IMR-90 (cell line): ENCODE data around the gene THOP1. TPM values are rescaled to one million over a fixed set of nuclear protein-coding genes. Genes with fewer than 3 reads are reported as not detected.
A peak's percentile ranks its signal among the peaks of the same experiment; 100 is the strongest.

ENCODE experiments used
- ATAC-seq: fragments of 200-7000 bp; cut with Tn5 transposase; 2 replicates; pipeline ENCODE4 v1.9.1; 2020; ENCODE audit warnings: low read depth, mild to moderate bottlenecking, moderate library complexity
- BruUV-seq: library from RNA; stranded (reverse); fragments of 400-500 nt; replicated peaks from 2 replicates; lab custom pipeline; 2021; lab: Mats Ljungman, UMichigan
- CTCF ChIA-PET: fragments of 300-600 bp; formaldehyde crosslinking; extraction: SDS; loops from one replicate; lab custom pipeline; 2021; ENCODE audit warnings: antibody characterized with exemption; lab: Yijun Ruan, JAX
- POLR2A ChIA-PET: fragments of 300-600 bp; sonication (Branson Sonifier 250); formaldehyde crosslinking; loops from one replicate; lab custom pipeline; 2022; ENCODE audit warnings: antibody characterized with exemption; ENCODE audit not compliant: unreplicated experiment; lab: Charles Lee
- DNase-seq: peaks from one replicate; pipeline ENCODE4 v3.0.0; 2013
- H2AFZ ChIP-seq: replicated peaks from 2 replicates; pipeline ENCODE3; 2013; ENCODE audit warnings: low read length, mild to moderate bottlenecking; ENCODE audit not compliant: poor library complexity
- H2AK5ac ChIP-seq: 2 replicates; pipeline ENCODE4 v1.6.1; 2013; ENCODE audit warnings: low read depth, low read length, inconsistent platforms
- H2AK9ac ChIP-seq: replicated peaks from 2 replicates; pipeline ENCODE3; 2013; ENCODE audit warnings: mild to moderate bottlenecking, low read depth, low read length, moderate library complexity; ENCODE audit not compliant: poor library complexity
- H2BK120ac ChIP-seq: 2 replicates; pipeline ENCODE4 v1.6.1; 2013; ENCODE audit warnings: low read depth, low read length, inconsistent platforms
- H2BK15ac ChIP-seq: 3 replicates; pipeline ENCODE4 v1.6.1; 2013; ENCODE audit warnings: low read depth, low read length, inconsistent platforms
- H2BK20ac ChIP-seq: 2 replicates; pipeline ENCODE4 v1.6.1; 2013; ENCODE audit warnings: low read depth, mild to moderate bottlenecking, inconsistent platforms, low read length, moderate library complexity
- H2BK5ac ChIP-seq: 2 replicates; pipeline ENCODE4 v1.6.1; 2013; ENCODE audit warnings: mild to moderate bottlenecking, low read depth, low read length, inconsistent platforms; ENCODE audit not compliant: poor library complexity, severe bottlenecking
- H3K14ac ChIP-seq: replicated peaks from 2 replicates; pipeline ENCODE4 v1.6.1; 2013; ENCODE audit warnings: low read depth, low read length, inconsistent platforms
- H3K18ac ChIP-seq: 2 replicates; pipeline ENCODE4 v1.6.1; 2013; ENCODE audit warnings: low read depth, low read length, control low read depth
- H3K23ac ChIP-seq: 2 replicates; pipeline ENCODE4 v1.6.1; 2013; ENCODE audit warnings: low read depth, low read length, inconsistent platforms
- H3K27ac ChIP-seq: 2 replicates; pipeline ENCODE4 v1.5.1; 2013; ENCODE audit warnings: mild to moderate bottlenecking, control low read depth, low read length; ENCODE audit not compliant: insufficient read depth
- H3K27me3 ChIP-seq: 2 replicates; pipeline ENCODE4 v1.6.1; 2013; ENCODE audit warnings: low read length; ENCODE audit not compliant: control insufficient read depth, insufficient read depth
- H3K36me3 ChIP-seq: 2 replicates; pipeline ENCODE4 v1.6.1; 2013; ENCODE audit warnings: low read length, mixed read lengths; ENCODE audit not compliant: control insufficient read depth, insufficient read depth
- H3K4ac ChIP-seq: 2 replicates; pipeline ENCODE4 v1.6.1; 2013; ENCODE audit warnings: low read depth, low read length, inconsistent platforms
- H3K4me1 ChIP-seq: 2 replicates; pipeline ENCODE4 v1.6.1; 2013; ENCODE audit warnings: low read length, mixed read lengths; ENCODE audit not compliant: control insufficient read depth, insufficient read depth
- H3K4me2 ChIP-seq: 2 replicates; pipeline ENCODE4 v1.6.1; 2013; ENCODE audit warnings: low read depth, mild to moderate bottlenecking, control low read depth, low read length, moderate library complexity
- H3K4me3 ChIP-seq: 2 replicates; pipeline ENCODE4 v1.5.1; 2013; ENCODE audit warnings: low read depth, mild to moderate bottlenecking, control low read depth, low read length, moderate library complexity; ENCODE audit not compliant: insufficient read depth
- H3K56ac ChIP-seq: 2 replicates; pipeline ENCODE4 v1.6.1; 2013; ENCODE audit warnings: low read length, inconsistent platforms; ENCODE audit not compliant: insufficient read depth; ENCODE audit errors: extremely low read depth
- H3K79me1 ChIP-seq, 2 experiments: 2 replicates each; pipeline ENCODE4 v1.6.1; 2013; ENCODE audit warnings: low read length in 2 of 2, inconsistent platforms in 1 of 2, low read depth in 1 of 2
- H3K9ac ChIP-seq: 2 replicates; pipeline ENCODE4 v1.6.1; 2013; ENCODE audit warnings: low read depth, low read length, control low read depth
- H3K9me1 ChIP-seq: 2 replicates; pipeline ENCODE4 v1.6.1; 2013; ENCODE audit warnings: low read length, inconsistent platforms; ENCODE audit not compliant: insufficient read depth
- H3K9me3 ChIP-seq: 2 replicates; pipeline ENCODE4 v1.6.1; 2013; ENCODE audit warnings: low read length; ENCODE audit not compliant: control insufficient read depth, insufficient read depth
- H4K20me1 ChIP-seq: 2 replicates; pipeline ENCODE4 v1.6.1; 2013; ENCODE audit warnings: low read length, inconsistent platforms; ENCODE audit not compliant: insufficient read depth
- H4K5ac ChIP-seq: 2 replicates; pipeline ENCODE4 v1.6.1; 2013; ENCODE audit warnings: mild to moderate bottlenecking, low read depth, low read length, control low read depth
- H4K8ac ChIP-seq, 2 experiments: 2 replicates each; pipeline ENCODE4 v1.6.1; 2013; ENCODE audit warnings: low read depth in 2 of 2, low read length in 2 of 2, control low read depth in 1 of 2, inconsistent platforms in 1 of 2
- H4K91ac ChIP-seq: 2 replicates; pipeline ENCODE4 v1.6.1; 2013; ENCODE audit warnings: low read depth, low read length, inconsistent platforms; ENCODE audit not compliant: insufficient read depth
- BHLHE40 ChIP-seq: fragments of 150-350 bp; IDR thresholded peaks from 2 replicates; pipeline ENCODE4 v1.6.1; 2016; ENCODE audit warnings: mild to moderate bottlenecking, low read depth, low read length
- CHD1 ChIP-seq: IDR thresholded peaks from 2 replicates; pipeline ENCODE4 v1.6.1; 2012; ENCODE audit warnings: low read depth, low read length, improper control_type of control experiment
- MAZ ChIP-seq: IDR thresholded peaks from 2 replicates; pipeline ENCODE4 v1.6.1; 2012; ENCODE audit warnings: low read depth, mild to moderate bottlenecking, low read length, improper control_type of control experiment, moderate library complexity, borderline replicate concordance
- NFE2L2 ChIP-seq: fragments of 150-350 bp; IDR thresholded peaks from 2 replicates; pipeline ENCODE4 v1.6.1; 2016; ENCODE audit warnings: low read depth, mild to moderate bottlenecking, low read length
- POLR2A ChIP-seq: IDR thresholded peaks from 2 replicates; pipeline ENCODE4 v1.6.1; 2012; ENCODE audit warnings: mild to moderate bottlenecking, low read depth, low read length
- RAD21 ChIP-seq: IDR thresholded peaks from 2 replicates; pipeline ENCODE4 v1.6.1; 2012; ENCODE audit warnings: low read length, improper control_type of control experiment
- RCOR1 ChIP-seq: IDR thresholded peaks from 2 replicates; pipeline ENCODE4 v1.6.1; 2012; ENCODE audit warnings: mild to moderate bottlenecking, low read length, improper control_type of control experiment; ENCODE audit not compliant: insufficient replicate concordance
- SMC3 ChIP-seq: fragments of 150-350 bp; IDR thresholded peaks from 2 replicates; pipeline ENCODE4 v1.6.1; 2016; ENCODE audit warnings: low read depth, mild to moderate bottlenecking, antibody characterized with exemption, low read length, moderate library complexity
- WGBS, 2 experiments: methylation state at CpG; one replicate each; pipeline versions ENCODE4 v1.1.5 to v1.1.7; 2013; ENCODE audit warnings: missing lambda C conversion rate in 2 of 2; ENCODE audit not compliant: insufficient read length in 1 of 2; ENCODE audit errors: extremely low coverage in 2 of 2; 5-methylcytosine and 5-hydroxymethylcytosine counted together
- dilution Hi-C: fragments of 300-500 bp; cut with HindIII; formaldehyde crosslinking; loops from one replicate; pipeline ENCODE4 v1.14.3; 2018; ENCODE audit warnings: low sequenced_read_pairs; ENCODE audit not compliant: unreplicated experiment
- in situ Hi-C: fragments of 300-500 bp; cut with MboI; formaldehyde crosslinking; loops from 3 replicates; pipeline ENCODE4 v1.14.3; 2019; ENCODE audit warnings: low sequenced_read_pairs, inconsistent platforms, mixed read lengths
- intact Hi-C: fragments of 100-400 bp; cut with micrococcal nuclease; formaldehyde crosslinking; loops from 2 replicates; pipeline ENCODE4 v1.10.0; 2022
- polyA plus RNA-seq, 3 experiments: library from polyadenylated mRNA; depleted of rRNA; stranded (reverse); fragments of >200 nt; gene quantifications; 2 replicates each; pipeline ENCODE4 v1.2.3, GENCODE V29; 2012; ENCODE audit warnings: low replicate concordance in 1 of 3
- total RNA-seq: library from RNA; depleted of rRNA; stranded (reverse); fragments of >200 nt; gene quantifications from 2 replicates; pipeline ENCODE4 v1.2.3, GENCODE V29; 2012
- TF ChIP-seq, protein P1 (sequence below): conservative IDR thresholded peaks from 2 replicates; pipeline ENCODE4 v1.5.1; 2012; ENCODE audit warnings: mild to moderate bottlenecking, low read depth, low read length, improper control_type of control experiment
- TF ChIP-seq, protein P2 (sequence below): fragments of 150-350 bp; IDR thresholded peaks from 2 replicates; pipeline ENCODE4 v1.6.1; 2016; ENCODE audit warnings: low read depth, mild to moderate bottlenecking, low read length, moderate library complexity, borderline replicate concordance

The THOP1 gene
- total and polyA plus RNA-seq, 2 of the 4 experiments (the other 2 are of a cell fraction), result 57.5 to 91.9 TPM

GRCh38 chr19:2812414-2813234 is 27.3 kb downstream of the THOP1 start:
- no peak overlapping the region for H3K4ac ChIP-seq
- in situ Hi-C loops, result no loop called here
- intact Hi-C loops, result no loop called here
- no peaks in the 10 kb centered on the region for H3K4me1 ChIP-seq
- POLR2A ChIA-PET, result no interaction called here
- dilution Hi-C loops, result no loop called here
- no peak overlapping the region for H3K4me3 ChIP-seq
- peak overlapping the region; percentile 33 for H2AFZ ChIP-seq
- no peak overlapping the region for H4K8ac ChIP-seq
- no peaks in the 10 kb centered on the region for H3K9me3 ChIP-seq
- no peak overlapping the region for H2AK5ac ChIP-seq
- H2BK20ac ChIP-seq, result no peak overlapping the region
- no peaks in the 10 kb centered on the region; the same call in 1 of the 2 replicates for H4K20me1 ChIP-seq
- H2BK5ac ChIP-seq, result no peak overlapping the region
- DNase-seq (no peak), ATAC-seq (no peak)
- CTCF ChIA-PET, result no interaction called here
- no peak overlapping the region for H3K9ac ChIP-seq
- H3K23ac ChIP-seq, result no peak overlapping the region
- BruUV-seq, result no TSS peak
- TF ChIP-seq BHLHE40 (no peak), POLR2A (no peak), RAD21 (no peak), CHD1 (no peak), MAZ (no peak), SMC3 (no peak), RCOR1 (no peak), NFE2L2 (no peak)
- TF ChIP-seq, protein P1, sequence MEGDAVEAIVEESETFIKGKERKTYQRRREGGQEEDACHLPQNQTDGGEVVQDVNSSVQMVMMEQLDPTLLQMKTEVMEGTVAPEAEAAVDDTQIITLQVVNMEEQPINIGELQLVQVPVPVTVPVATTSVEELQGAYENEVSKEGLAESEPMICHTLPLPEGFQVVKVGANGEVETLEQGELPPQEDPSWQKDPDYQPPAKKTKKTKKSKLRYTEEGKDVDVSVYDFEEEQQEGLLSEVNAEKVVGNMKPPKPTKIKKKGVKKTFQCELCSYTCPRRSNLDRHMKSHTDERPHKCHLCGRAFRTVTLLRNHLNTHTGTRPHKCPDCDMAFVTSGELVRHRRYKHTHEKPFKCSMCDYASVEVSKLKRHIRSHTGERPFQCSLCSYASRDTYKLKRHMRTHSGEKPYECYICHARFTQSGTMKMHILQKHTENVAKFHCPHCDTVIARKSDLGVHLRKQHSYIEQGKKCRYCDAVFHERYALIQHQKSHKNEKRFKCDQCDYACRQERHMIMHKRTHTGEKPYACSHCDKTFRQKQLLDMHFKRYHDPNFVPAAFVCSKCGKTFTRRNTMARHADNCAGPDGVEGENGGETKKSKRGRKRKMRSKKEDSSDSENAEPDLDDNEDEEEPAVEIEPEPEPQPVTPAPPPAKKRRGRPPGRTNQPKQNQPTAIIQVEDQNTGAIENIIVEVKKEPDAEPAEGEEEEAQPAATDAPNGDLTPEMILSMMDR, result no peak
- TF ChIP-seq, protein P2, sequence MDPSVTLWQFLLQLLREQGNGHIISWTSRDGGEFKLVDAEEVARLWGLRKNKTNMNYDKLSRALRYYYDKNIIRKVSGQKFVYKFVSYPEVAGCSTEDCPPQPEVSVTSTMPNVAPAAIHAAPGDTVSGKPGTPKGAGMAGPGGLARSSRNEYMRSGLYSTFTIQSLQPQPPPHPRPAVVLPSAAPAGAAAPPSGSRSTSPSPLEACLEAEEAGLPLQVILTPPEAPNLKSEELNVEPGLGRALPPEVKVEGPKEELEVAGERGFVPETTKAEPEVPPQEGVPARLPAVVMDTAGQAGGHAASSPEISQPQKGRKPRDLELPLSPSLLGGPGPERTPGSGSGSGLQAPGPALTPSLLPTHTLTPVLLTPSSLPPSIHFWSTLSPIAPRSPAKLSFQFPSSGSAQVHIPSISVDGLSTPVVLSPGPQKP, result no peak
- H2BK120ac ChIP-seq, result no peak overlapping the region
- H4K5ac ChIP-seq, result no peak overlapping the region
- H2AK9ac ChIP-seq, result no peak overlapping the region
- no peak overlapping the region for H3K27ac ChIP-seq
- H3K4me2 ChIP-seq, result no peak overlapping the region
- no peak overlapping the region for H2BK15ac ChIP-seq
- H3K18ac ChIP-seq, result no peak overlapping the region
- no peak overlapping the region for H3K14ac ChIP-seq
- H3K36me3 ChIP-seq, result peaks cover 37% of the 10 kb centered on the region
- H3K56ac ChIP-seq, result no peak overlapping the region
- H3K27me3 ChIP-seq, result no peaks in the 10 kb centered on the region
- WGBS, 2 experiments, result 89% methylated on average over 24 of the region's 37 CpGs; no CpG with 5 or more reads in 1 of the 2 experiments
- no peak overlapping the region for H4K91ac ChIP-seq
- no peaks in the 10 kb centered on the region; a peak in 1 of 4 replicates for H3K79me1 ChIP-seq
- no peaks in the 10 kb centered on the region for H3K9me1 ChIP-seq
